ENCODE measurements around the gene POLR1E.
"Not testable (repeated sequence)": the region's sequence is repeated elsewhere in the genome, so short reads cannot be mapped to it uniquely, and the experiment has no call there.

The POLR1E gene

DNA sequence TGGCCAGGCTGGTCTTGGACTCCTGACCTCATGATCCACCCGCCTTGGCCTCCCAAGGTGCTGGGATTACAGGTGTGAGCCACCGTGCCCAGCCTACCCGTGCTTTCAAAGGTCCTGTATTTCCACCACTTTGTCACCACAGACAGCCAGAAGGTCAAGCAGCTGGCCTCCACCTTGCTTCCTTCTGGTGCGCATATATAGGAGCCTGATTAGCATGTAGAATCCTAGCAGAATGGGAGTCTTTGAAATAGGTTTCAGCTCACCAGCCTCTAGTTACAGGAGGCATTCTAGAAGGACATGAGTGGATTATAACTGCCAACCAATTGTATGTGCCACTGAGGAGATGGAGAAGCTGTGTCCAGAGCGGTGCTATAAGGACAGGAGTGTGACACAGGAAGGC lies 18.9 kb downstream of the POLR1E start:
- DNase-seq, result no peak

DNA sequence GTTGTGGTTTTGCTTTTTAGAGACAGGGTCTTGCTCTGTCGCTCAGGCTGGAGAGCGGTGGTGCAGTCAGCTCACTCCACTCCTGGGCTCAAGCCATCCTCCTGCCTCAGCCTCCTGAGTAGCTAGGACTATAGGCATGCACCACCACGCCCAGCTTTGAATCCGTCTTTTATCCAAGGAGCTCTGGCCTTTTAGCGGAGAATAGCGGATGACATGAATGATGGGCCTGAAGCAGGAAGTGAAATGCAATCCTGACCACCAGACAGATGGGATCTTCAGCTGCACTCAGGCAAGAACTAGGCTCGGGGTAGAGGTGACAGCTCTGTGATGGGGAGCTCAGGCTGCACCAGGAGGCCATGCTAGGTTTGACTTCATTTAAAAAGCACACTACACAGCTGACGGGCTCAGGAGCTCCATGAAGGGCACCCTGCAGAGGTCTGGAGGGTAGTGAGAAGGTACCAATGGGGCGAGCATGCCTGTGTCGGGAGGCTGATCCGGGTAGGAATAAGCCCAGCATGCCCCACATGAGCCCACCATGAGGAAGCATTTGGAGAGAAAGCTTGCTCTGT lies 21.9 kb downstream of the POLR1E start:
- DNase-seq, result no peak

GRCh38 chr9:37508135-37508833 lies 22.5 kb downstream of the POLR1E start:
- no peak for DNase-seq

GRCh38 chr9:37508834-37509206 lies 23.1 kb downstream of the POLR1E start:
- DNase-seq, result no peak

DNA sequence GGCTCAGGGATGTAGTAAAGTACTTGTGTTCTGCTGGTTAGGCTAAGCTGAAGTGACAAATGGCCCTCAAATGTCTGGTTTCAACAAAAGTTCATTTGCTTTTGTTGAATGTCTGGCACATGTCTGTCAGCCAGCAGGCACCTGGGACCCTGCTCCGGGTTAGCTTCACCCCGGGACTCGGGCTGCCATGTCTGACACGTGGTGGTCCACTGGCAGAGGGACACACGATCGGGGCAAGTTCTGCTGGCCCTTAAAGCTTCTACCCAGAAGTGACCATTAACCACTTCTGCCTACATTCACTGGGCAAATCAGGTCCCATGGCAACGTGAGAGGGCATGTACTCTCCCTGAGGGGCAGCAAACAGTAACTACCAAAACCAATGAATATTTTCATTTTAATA lies 23.8 kb downstream of the POLR1E start:
- no peak for DNase-seq

DNA sequence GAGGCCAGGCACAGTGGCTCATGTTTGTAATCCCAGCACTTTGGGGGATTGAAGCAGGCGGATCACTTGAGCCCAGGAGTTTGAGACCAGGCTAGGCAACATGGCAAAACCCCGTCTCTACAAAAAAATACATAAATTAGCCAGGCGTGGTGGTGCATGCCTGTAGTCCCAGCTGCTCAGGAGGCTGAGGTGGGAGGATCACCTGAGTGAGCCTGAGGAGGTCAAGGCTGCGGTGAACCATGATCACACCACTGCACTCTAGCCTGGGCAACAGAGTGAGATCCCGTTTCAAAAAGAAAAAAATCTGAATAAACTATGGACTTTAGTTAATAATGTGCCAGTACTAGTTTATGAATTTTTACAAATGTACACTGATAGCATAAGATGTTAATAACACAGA lies 24.3 kb downstream of the POLR1E start:
- DNase-seq, result not testable (repeated sequence)

- no peak for DNase-seq
Measured at GRCh38 chr9:37511016-37512010, 25.6 kb downstream of the POLR1E start.

DNA sequence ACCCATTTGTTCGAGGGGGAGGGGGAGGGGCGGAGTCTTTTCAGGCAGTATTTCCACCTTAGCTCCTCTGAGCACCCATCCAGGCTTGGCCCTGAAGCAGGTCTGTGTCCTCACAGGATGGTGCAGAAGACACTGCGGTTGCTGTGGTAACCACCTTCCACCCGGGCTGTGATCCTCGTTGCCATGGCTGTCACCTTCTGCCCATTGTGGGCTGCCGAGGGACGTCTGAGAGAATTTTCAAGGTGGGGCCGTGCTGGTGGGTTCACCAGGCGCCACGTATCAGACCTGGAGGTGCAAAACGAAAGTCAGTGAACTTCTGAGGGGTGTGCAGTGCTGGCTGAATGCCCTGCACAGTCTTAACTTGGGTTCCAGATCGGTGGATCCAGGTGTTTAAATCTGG lies 26.7 kb downstream of the POLR1E start:
- DNase-seq, result no peak

DNA sequence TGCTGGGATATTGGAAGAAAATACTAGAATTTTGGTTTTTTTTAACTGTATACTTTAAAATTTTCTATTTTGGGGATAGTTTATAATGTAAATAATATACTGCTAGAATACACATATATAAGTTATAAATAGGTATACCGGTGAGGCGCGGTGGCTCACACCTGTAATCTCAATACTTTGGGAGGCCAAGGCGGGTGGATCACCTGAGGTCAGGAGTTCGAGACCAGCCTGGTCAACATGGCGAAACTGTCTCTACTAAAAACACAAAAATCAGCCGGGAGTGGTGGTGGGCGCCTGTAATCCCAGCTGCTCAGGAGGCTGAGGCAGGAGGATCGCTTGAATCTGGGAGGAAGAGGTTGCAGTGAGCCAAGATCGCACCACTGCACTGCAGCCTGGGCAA lies 28.7 kb downstream of the POLR1E start:
- not testable (repeated sequence) for DNase-seq

DNA sequence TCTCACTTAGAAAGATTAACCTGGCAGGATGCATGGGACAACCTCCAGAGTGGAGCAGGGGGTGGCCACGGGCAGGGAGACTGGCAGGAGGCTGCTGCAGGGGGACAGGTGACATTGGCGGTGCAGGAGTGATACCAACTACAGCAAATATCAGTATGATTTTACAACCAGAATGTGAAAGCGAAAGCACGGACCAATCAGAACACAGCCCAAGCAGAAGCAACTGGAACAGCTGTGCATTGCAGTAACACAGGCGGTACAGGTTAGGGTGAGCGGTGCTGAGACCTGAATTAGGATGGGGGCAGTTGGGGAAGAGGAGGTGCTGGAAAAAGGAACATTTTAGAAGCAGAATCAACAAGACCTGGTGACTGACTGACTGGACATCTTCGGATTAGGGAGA lies 29.3 kb downstream of the POLR1E start:
- DNase-seq, result no peak

GRCh38 chr9:37515620-37516258 lies 30.0 kb downstream of the POLR1E start:
- DNase-seq, result no peak

GRCh38 chr9:37517923-37518322 lies 32.2 kb downstream of the POLR1E start:
- no peak for DNase-seq

DNA sequence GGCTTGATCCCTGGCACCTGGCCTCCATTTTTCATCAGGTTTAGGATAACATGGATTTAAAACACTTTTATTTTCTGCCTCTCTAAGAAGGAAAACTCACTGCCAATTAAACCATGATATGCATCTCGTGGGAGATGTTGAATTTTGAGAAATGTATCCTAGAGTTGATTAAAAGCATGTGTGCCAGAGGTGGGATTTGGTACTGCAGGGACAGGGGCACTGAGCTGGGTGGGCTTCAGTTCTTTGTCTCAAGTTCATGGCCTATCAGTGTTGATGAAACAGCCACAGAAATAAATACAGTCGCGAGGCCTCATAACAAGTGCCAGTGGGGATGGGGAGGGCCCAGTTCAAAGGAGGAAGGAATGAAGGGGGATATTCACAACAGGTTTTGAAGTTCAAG lies 34.9 kb downstream of the POLR1E start:
- no peak for DNase-seq

DNA sequence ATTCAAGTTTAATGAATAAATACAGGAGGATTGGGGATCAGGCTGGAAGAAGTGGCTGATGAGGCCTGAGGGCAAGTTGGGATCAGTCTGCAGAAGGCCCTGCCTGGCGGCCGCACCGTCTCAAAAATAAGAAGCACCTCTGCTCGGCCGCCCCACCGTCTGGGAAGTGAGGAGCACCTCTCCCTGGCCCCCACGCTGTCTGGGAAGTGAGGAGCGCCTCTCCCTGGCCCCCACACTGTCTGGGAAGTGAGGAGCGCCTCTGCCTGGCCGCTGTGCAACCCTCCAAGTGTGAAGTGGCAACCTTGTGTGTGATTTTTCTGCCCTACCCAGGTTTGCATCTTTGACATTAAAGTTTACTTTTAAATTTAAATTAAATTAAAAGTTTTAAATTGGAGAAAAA lies 35.4 kb downstream of the POLR1E start:
- no peak for DNase-seq

- DNase-seq, result no peak
Measured at GRCh38 chr9:37522971-37523370, 37.2 kb downstream of the POLR1E start.

DNA sequence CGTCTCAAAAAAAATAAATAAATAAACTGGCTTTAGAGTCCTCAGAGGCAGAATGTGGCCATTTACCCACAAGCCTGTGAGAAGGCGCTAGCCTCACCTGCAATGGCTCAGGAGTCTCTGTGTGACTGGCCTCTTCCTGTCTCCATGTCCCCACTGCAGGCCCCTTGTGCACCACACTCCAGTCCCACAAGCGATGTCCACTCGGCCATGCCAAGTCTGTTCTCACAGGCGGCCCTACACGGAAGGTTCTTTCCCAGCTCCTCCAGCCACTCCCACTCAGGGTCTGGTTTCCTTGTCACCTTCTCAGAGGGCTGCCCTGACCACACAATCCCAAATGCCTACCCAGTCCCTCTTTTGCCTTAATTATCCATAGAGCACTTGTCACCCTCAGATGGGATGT lies 38.2 kb downstream of the POLR1E start:
- DNase-seq, result no peak

DNA sequence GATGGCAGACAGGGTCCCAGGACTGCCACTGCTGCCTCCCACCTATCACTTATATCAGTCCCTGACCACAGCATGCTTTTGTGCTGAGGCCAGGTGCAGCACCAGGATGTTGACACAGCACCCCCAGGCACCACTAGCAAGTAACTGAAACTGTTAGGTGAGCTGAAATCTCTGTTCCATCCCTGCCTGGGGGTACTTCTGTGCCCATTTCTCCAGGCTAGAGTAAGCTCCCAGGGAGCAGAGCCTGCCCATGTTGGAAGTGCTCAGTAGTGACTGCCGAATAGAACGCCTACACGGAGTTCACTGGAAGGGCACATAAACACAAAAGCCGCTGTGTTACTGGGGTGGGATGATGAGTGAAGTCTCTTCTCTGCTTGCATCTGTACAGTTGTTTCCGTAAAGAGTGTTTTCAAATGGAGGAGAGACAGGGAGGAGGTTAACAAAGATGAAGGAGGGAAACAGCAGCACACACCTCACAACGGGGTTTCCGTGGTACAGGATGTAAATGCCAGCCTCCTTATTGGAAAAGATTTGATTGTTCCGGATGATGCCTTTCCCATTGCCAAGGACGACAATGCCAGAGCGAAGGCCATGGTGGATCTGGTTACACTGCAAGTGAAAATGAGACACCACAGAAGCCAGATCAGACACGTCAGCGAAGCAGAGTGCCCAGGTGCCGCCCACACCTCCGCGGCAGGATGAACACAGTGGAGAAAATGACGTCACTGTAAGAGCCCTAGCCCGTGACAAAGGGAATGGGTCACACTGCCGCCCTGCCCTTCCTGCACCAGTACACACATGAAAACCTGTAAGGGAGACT lies 43.1 kb downstream of the POLR1E start:
- peak; percentile 62 for DNase-seq

GRCh38 chr9:37531699-37532098 lies 46.0 kb downstream of the POLR1E start:
- peak; percentile 46 for DNase-seq

- no peak for DNase-seq
Measured at GRCh38 chr9:37534412-37534811, 48.7 kb downstream of the POLR1E start.

GRCh38 chr9:37534901-37535300 lies 49.2 kb downstream of the POLR1E start:
- DNase-seq, result no peak

DNA sequence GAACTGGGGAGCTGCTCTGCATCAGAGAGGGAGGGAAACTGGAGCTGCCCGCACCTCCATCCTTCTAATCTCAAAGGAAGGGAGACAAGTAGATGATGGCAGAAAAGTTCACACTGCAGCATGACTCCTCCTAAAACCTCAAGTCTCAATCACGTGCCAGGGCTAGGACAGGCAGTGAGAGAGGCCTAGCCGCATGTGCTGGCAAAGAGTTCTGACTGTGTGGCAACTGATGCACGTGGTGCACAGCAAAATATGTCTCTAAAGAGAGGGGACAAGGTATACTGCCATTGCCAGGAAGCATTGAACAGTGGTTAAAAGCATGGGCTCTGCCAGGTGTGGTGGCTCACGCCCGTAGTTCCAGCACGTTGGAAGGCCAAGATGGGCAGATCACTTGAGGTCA lies 52.4 kb downstream of the POLR1E start:
- DNase-seq, result no peak

GRCh38 chr9:37539634-37540033 lies 53.9 kb downstream of the POLR1E start:
- no peak for DNase-seq

Measured in effector CD4-positive, alpha-beta T cell (primary cell).